GOT3 (cell line): Measurements from ENCODE around the gene AMMECR1.

Experiments used
- DNase-seq: peaks from one replicate; lab custom pipeline; 2025; ENCODE audit warnings: mixed read lengths; lab: John Stamatoyannopoulos, UW

Gene AMMECR1

DNA sequence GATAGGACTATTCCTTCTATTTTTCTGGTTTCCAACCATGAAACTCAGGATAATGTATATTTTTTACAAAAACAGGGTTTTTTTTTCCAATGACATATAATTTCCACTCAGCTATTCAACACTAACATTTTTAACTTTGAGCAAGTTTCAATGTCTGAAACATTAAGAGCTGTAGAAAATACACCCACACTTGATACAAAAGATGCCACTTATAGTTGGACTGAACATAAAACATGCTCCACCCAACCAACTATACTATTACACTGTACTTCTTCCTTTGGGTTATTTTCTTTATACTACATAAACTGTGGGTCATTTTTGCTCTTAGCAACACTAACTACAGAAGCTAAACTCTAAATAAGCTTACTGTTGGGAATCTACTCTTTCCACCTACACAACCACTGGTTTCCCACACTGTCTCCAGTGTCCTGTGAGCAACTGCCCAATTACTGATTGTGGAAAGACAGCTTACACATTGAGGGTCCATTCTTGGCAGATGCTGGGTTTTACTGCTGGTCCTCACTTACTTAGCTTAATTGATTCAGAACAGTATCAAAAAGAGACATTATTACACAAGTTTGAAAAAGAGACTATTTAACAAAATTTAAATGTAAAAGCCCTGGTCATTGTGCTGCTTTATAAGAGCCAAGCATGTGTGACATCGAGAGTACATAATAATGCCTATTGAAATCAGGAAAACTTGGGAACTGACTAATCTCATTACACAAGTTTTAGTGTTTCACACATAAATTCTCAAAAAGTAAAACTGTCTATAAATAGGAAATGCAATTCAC is 6.3 kb downstream of the AMMECR1 start:
- DNase-seq: no peak

GRCh38 chrX:110310896-110311295 is 7.0 kb downstream of the AMMECR1 start:
- no peak for DNase-seq

DNA sequence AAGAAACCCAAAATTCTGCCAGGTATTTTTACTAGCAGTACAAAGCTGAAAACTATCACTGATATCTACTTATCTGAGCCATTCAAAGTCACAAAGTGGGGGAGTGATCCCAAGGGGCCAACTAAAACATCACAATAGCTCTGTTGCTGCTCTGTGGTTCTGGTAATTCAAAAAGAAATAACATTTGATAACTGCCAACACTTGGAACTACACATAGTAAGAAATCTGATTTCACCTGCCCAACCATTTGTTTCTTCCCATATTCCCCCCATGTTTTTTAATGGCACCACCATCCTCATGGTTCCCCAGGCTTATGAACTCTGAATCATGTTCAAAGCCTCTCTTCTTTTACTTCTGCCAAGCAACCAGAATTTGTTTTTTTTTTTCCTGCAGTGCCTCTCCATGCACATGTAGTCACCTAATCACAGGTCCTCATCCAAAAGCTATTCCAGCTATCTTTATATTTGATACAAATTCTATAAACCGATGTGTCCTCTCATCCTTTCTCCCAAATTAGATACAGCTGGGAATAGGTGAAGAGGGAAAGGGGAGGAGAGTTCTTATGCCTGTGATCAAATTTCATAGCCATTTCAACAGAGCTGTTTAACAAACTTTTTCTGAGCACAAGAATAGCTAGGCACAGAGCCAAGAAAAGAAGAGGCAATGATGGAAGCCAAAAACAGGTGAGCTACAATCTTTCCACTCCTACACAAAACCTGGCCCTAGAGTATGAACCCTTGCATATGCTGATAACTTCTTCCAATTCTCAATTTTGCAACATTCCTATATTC is 7.7 kb downstream of the AMMECR1 start:
- DNase-seq: no peak

GRCh38 chrX:110308220-110308619 is 9.7 kb downstream of the AMMECR1 start:
- no peak for DNase-seq

DNA sequence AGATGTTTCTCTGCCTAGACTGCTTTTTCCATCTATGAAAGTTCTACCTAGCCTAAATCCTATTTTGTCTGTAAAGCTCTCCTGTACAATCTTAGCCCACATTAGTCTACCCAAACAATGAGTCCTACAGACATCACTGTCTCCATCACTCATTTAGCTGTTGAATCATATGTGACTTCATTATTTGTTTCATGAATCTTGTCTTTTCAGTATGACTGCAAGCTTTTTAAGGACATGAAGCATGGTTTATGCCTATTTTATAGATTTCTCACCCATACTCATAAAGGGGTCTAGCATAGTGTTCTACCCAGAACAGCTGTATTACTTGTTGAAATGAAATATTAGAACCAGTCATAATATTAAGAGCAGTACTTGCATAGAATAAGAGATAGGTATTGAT is 13.0 kb downstream of the AMMECR1 start:
- DNase-seq: no peak

- no peak for DNase-seq
These were observed 13.5 kb downstream of the AMMECR1 start for GRCh38 chrX:110304371-110304770.

DNA sequence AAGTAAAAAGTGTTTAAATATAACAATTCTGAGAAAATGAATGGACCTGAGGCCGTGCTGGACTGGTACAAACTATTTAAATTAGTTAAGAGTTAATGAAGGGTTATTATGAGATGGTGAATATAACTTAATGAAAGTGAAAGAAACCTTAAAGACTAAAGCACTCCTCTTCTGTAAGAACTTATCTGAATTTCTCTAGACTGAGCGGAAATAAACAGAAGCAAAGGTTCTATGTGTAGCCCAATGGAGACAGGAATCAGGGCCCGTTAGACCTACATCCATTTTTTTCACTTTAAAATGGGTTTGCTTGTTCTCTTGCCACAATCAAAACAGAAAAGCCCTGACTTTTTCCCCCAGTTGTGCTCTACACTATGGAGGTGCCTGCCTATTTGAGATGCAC is 14.9 kb downstream of the AMMECR1 start:
- no peak for DNase-seq

DNA sequence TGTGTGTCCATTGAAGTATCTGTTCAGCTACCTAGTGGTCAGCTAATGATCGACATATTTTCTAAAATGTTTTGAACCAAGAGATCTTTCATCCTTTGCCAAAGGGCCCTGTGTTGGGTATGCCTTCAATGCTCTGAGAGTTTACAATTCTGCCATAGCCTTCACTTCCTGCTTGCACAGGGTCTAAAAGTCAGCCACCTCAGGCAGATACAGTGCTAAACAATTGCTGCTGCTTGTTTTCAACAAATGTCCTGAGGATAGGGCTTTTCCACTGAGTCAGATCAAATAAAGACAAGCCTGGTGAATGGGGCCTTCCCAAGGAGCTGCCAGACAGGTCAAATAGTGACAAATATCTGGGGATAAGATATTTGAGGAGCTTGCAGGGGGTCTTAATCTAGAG is 16.7 kb downstream of the AMMECR1 start:
- no peak for DNase-seq

GRCh38 chrX:110294087-110294486 is 23.8 kb downstream of the AMMECR1 start:
- DNase-seq: no peak

DNA sequence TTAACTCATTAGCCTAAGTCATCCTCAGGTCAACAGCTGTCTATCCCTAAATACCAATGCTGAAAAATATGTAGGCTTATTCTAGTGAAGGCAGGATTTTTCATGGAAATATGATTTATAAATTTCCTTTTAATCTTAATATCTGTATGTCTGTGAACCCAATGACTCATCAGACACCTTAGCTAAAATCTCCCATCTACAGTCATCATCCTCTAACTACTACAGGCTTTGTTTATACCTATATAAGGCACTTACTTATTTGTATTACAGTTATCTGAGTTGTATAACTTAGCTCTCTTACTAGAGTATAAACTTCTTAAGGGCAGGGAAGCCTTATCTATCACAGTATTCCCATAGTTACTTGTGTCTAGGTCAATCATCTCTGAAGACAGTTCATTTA is 24.2 kb downstream of the AMMECR1 start:
- DNase-seq: no peak

GRCh38 chrX:110287605-110288004 is 30.3 kb downstream of the AMMECR1 start:
- DNase-seq: no peak

- no peak for DNase-seq
These were observed 31.8 kb downstream of the AMMECR1 start for GRCh38 chrX:110286106-110286505.

GRCh38 chrX:110284159-110284558 is 33.7 kb downstream of the AMMECR1 start:
- DNase-seq: no peak

- no peak for DNase-seq
These were observed 35.0 kb downstream of the AMMECR1 start for GRCh38 chrX:110282922-110283321.

- DNase-seq: no peak
These were observed 36.5 kb downstream of the AMMECR1 start for GRCh38 chrX:110281377-110281776.

DNA sequence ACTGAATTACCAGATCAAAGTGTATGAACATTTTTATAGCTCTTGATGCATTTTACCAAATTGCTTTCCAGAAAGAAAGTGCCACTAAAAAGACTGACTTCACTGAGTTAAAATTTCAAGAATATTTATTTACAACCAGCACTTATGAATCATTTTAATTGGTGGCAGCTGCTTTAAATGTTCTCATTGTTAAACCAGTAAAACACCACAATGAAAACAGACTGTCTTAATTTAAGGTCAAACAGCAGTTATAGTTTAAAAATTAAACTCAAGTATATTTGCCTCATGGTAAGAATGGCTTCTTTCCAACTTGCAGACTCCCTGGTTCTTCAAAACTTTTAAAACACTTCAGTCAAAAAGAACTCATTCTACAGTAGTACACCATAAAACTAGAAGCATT is 36.9 kb downstream of the AMMECR1 start:
- no peak for DNase-seq

- DNase-seq: no peak
These were observed 40.3 kb downstream of the AMMECR1 start for GRCh38 chrX:110277609-110278008.

- DNase-seq: no peak
These were observed 41.1 kb downstream of the AMMECR1 start for GRCh38 chrX:110276778-110277177.

DNA sequence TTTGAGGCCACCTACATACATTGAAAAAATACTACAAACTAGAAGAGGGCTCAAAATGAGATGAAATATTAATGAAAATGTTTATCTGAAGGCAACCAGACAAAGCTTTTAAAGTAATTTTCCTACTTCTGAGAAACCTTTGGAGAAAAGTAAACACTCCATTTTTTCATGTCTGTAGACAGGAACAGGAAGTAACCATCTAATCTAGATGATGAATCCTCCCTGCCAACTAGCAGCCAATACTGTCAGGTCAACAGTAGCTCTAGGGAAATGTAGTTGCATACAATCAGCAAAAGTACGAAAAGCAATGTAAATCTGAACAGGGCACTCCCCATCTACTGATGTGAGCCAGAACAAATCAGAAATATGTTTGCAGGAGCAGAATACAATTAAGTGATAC is 49.0 kb downstream of the AMMECR1 start:
- DNase-seq: no peak

DNA sequence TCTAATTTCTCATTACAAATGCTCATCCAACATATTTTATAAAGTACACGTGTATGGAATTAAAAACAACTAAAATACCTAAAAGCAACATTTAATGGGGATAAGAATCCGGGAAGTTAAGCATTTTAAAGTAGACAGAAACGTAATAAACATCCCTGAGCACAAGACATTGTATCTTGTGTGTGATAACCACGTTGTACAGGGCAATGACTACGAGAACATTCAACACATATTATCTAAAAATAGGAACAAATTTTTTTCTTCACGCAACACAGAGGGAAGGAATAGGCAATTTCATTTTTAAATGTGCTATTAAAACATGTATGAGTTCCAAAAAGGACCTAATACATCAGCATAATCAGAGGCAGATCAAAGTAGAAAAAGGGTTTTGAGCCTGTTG is 49.5 kb downstream of the AMMECR1 start:
- DNase-seq: no peak

- DNase-seq: no peak
These were observed 50.0 kb downstream of the AMMECR1 start for GRCh38 chrX:110267874-110268273.

DNA sequence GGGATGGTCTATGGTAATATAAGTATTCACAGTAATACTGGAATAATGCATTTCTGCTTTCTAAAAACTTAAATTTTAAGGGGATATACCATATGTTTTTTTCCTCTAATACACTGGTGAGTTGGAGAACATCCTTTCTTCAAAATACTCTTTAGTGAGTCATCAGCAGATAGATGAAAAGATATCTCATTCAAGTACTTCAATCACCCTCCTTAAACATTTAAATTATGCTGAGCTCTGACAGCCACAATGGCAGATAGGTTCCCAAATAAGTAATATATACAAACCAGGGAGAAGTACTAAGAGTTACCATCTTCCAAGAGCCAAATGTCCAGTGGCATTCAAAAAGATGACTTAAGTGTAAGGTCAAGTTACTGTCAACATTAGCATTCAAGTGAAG is 52.2 kb downstream of the AMMECR1 start:
- DNase-seq: no peak

- no peak for DNase-seq
These were observed 58.8 kb downstream of the AMMECR1 start for GRCh38 chrX:110259117-110259516.
